COLO829 (cell line): ENCODE measurements around the gene RPS6KA6.
"Not testable (repeated sequence)": the region's sequence is repeated elsewhere in the genome, so short reads cannot be mapped to it uniquely, and the experiment has no call there.

Source experiments
- DNase-seq: peaks from one replicate; pipeline ENCODE4 v3.0.0; 2012; ENCODE audit warnings: low spot score

The RPS6KA6 gene

DNA sequence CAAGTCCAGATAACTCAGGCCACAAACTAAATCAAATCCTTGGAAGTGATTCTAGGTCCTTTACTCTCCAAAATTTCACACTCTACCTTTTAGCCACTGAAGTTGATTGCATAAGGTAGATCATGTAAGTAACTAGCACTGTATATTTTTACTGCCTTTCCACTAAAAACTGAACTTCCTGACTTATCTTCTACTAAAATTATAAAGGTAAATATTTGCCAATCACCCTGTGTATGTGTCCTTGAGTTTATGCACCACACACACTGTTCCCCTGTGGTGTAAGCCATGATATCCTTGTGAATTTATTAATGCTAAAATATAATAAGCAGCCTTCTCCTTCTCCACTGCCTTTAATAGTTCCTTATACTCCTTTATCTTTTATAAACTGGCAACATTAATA is 25.6 kb downstream of the RPS6KA6 start:
- DNase-seq: no peak

DNA sequence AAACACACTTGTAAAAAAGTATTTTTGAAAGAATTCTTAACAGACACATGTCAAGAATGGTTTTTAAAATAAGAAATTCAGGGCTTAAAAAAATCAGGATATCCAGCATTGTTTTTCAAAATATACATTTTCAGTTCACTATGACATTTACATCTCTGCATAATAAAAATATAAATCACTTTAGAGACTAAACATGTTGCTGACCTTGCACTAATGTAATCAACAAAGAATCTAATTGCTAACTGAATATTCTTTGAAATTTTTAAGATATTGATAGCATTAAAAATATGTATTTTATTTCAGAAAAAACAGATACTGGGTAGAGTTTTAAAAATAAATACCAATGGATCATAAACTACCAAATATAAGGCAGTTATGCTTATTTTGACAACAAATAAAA is 26.4 kb downstream of the RPS6KA6 start:
- no peak for DNase-seq

GRCh38 chrX:84160736-84161135 is 27.3 kb downstream of the RPS6KA6 start:
- no peak for DNase-seq

- no peak for DNase-seq
Measured at GRCh38 chrX:84156821-84157220, 31.2 kb downstream of the RPS6KA6 start.

DNA sequence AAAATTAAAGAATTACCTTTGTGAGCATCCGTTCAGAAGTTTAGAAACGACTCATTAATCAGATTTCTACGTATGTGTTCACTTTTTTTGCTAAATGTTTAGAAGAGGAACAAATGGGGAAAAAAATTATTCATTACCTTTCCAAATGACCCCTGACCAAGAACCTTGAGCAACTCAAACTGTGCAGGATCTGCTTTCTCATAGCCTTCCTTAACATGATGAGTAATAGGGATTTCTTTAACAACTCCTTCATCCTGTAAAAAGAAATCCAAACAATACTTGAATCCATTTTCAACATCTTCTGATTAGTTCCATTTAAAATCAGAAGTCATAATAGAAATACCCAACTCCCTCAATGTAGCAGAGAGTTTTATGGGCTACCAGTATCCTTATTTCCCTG is 32.1 kb downstream of the RPS6KA6 start:
- no peak for DNase-seq

- no peak for DNase-seq
Measured at GRCh38 chrX:84153538-84153937, 34.5 kb downstream of the RPS6KA6 start.

DNA sequence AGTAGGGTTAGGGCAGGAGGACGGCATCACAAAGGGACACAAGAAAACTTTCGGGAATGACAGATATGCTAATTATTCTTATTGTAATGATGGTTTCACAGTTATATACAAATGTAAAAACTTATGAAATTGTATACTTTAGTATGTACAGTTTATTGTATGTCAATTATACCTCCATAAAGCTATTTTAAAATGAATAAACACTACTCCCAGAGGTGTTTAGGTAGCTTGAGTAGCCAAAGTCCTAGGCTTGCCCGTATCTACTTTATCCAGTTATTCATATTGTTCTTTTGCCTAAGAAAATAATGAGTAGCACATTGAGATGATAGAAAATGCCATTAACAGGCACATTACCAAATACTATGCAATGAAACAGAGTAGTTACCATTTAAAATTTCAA is 43.0 kb downstream of the RPS6KA6 start:
- no peak for DNase-seq

- no peak for DNase-seq
Measured at GRCh38 chrX:84144281-84144680, 43.7 kb downstream of the RPS6KA6 start.

GRCh38 chrX:84133023-84133422 is 55.0 kb downstream of the RPS6KA6 start:
- no peak for DNase-seq

- DNase-seq: no peak
Measured at GRCh38 chrX:84123585-84123984, 64.4 kb downstream of the RPS6KA6 start.

DNA sequence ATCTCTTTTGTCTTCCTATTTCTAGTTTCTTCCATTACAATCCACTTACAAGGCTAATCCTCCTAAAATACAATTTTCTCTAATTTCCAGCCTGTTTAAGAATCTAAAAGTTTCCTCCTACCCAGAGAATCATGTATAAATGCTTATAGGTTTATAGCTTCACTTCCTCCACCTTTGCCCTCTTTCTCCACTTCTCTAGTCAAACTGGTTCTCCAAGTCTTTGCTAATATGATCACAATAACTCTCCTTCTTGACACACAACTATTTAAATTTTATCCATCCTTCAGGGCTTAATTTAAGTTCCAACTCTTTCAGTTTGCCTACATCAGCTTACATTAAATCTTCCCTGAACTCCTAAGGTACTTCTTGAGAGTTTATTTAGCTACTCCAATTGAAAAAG is 69.2 kb downstream of the RPS6KA6 start:
- DNase-seq: no peak

DNA sequence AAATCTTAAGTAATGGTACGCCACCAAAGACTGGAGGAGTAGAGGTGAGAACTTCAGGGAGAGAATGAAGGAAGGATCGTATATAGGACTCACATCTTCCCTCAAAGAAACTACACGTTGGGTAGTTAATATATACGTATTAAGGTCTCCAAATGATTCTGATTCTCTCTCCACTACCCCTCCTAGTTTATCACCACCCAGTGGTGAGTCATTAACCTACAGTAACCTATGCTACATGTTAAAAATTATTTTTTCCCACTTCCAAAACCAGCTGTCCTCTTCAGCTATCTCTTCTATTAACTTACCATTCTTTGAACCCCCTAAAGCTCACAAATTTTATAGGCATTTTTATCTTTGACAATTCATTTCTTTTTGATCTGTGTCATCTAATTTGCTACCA is 69.7 kb downstream of the RPS6KA6 start:
- no peak for DNase-seq

DNA sequence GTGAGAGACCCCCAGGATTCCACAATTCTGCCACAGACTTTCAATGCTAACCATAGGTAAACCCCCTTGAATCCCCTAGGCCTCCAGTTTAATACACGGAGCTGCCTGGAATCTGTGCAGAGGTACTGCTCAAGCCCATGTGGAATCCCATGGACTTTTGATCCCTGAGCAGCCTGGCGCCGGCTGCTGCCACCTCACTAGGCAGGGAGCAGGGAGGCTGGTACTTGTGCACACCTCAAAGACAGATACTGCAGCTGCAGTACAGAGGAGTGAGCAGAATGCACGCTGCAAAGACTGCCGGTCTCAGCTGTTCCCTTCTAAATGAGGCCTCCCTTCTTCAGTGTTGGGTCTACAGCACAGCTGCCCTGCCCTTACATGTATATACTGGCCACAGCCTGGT is 79.4 kb downstream of the RPS6KA6 start:
- no peak for DNase-seq

- no peak for DNase-seq
Measured at GRCh38 chrX:84099120-84099519, 88.9 kb downstream of the RPS6KA6 start.

- not testable (repeated sequence) for DNase-seq
Measured at GRCh38 chrX:84079479-84080197, 108.4 kb downstream of the RPS6KA6 start.

- DNase-seq: no peak
Measured at GRCh38 chrX:84078991-84079390, 109.0 kb downstream of the RPS6KA6 start.

DNA sequence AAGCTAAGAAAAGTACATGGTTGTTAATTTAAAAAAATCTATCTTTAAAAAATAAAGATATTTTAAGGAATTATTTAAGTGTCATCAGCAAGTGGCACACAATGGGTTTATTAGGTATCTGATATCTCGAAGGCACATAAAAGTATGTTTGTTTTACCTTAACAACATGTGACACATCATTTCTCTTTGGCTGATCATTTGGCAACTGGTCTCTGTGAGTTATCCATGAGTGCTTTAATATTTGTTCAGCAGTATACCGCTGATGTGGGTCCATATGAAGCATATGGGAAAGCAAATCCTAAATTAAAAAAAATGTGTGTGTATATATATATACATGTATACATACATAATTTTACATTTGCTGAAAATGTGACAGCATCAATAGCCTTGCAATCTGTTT is 123.2 kb downstream of the RPS6KA6 start:
- no peak for DNase-seq

DNA sequence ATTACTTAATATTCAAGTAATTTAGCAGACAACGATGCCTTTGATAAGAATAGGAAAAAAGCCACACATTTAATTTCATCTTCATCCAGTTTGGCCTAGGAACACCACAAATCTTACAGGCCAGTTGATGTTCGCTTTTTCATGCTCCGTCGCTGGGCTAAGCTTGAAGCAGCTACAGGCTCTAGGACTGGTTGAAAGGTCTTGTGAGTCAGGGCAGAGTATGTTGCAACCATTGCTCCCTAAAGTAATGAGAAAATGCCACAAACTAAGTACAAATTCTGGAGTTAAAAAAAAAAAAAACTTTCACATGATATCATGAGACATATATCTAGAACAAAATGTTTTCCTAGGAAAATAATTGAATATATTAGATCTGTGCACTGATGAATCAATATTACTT is 123.8 kb downstream of the RPS6KA6 start:
- DNase-seq: no peak

DNA sequence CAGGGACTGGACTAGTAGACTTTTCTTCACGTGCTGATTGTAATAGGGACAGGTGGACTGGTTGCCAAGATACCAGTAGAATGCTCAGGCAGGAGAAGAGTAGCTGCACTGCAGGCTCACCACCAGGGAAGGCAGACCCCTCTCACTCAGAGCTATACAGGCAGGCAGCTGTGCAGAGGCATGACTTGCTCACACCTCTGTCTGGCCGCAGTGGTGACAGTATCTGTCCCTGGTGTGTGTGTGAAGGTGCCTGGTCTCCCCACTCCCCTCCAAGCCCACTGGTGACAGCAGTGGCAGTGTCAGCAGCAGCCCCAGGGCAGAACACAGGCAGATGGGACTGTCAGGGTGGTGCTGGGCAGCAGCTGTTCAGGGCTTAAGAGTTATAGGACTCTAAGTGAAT is 140.7 kb downstream of the RPS6KA6 start:
- DNase-seq: no peak

DNA sequence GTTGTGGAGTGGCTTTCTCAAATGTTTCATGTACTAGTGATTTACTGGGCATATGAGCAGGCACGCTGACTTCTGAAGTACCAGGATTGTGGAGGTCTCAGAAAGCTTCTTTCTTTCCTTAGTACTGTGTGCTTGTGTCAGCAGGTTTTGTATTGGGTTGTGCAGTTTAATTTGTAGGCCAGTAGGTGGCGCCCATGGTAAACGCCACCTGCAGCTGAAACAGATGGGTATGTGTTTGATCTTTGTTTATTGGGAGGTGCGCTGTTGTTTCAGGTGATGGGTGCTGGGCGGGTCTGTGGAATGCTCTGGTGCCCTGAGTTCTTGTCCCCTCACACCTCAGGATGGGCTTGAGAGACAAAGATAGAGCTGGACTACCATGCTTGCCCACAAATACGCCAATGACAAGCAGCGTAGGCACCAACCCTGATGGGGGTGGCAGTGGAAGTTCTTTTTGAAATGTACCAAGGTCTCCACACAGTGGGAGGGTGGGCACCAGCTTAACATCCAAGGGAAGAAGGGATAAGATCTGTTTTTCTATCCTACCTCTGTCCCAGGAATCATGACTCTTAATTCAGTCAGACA is 141.5 kb downstream of the RPS6KA6 start:
- DNase-seq: no peak

DNA sequence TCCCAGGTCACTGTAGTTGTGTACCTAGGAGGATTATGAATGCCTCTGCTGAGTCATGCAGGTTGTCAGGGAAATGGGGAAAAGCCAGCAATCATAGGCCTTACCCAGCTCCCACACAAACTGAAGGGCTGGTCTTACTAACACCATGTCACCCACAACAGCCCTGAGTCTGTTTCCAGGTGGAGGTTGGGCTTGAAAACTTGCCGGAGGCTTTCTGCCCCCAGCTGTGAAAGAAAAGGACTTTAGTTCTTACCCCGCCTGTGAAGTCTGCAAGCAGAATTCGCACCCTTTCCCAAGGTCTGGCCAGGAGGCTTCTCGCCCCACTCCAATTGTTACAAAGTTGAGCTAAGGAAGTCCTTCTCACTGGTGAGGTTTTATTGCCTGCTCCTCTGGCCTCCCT is 143.9 kb downstream of the RPS6KA6 start:
- no peak for DNase-seq
